OCI-LY7 (cell line): Measurements from ENCODE around the gene PRODH2. TPM values are rescaled to one million over a fixed set of nuclear protein-coding genes. Genes with fewer than 3 reads are reported as not detected.

Source experiments
- total RNA-seq, 2 experiments: library from RNA; depleted of rRNA in 1 of 2; stranded (reverse); fragments of >200 nt in 1 of 2; shearing (Covaris generic) in 1 of 2; gene quantifications; 2 replicates each; pipeline ENCODE4 v1.2.3, GENCODE V29; 2014 to 2022

PRODH2 gene
- total RNA-seq, 2 experiments from 2014 or later, result not detected

Other genes starting within 250 kb of the PRODH2 start
- 0.15 and 0.92 TPM in 2 replicates for gene ATP4A, start 249.2 kb downstream of the PRODH2 start, total RNA-seq (2014; rRNA removed; shearing (Covaris generic))
- 0.33 and 0.36 TPM in 2 replicates for gene ATP4A, start 249.2 kb downstream of the PRODH2 start, total RNA-seq (2022)
- gene PMIS2, start 226.7 kb downstream of the PRODH2 start, total RNA-seq (2014; rRNA removed; shearing (Covaris generic)), result not detected in 2 replicates
- not detected in 2 replicates for gene PMIS2, start 226.7 kb downstream of the PRODH2 start, total RNA-seq (2022)
- gene HAUS5, start 200.1 kb downstream of the PRODH2 start, total RNA-seq (2014; rRNA removed; shearing (Covaris generic)), result 61.5 and 66.8 TPM in 2 replicates
- gene HAUS5, start 200.1 kb downstream of the PRODH2 start, total RNA-seq (2022), result 58.1 and 59.7 TPM in 2 replicates
- 62.0 and 73.6 TPM in 2 replicates for gene RBM42, start 183.8 kb downstream of the PRODH2 start, total RNA-seq (2014; rRNA removed; shearing (Covaris generic))
- 105 and 115 TPM in 2 replicates for gene RBM42, start 183.8 kb downstream of the PRODH2 start, total RNA-seq (2022)
- 0.25 and 0.57 TPM in 2 replicates for gene ETV2, start 171.1 kb downstream of the PRODH2 start, total RNA-seq (2014; rRNA removed; shearing (Covaris generic))
- gene ETV2, start 171.1 kb downstream of the PRODH2 start, total RNA-seq (2022), result 1.7 and 2.0 TPM in 2 replicates
- gene COX6B1, start 164.5 kb downstream of the PRODH2 start, total RNA-seq (2014; rRNA removed; shearing (Covaris generic)), result 404 and 536 TPM in 2 replicates
- 373 and 395 TPM in 2 replicates for gene COX6B1, start 164.5 kb downstream of the PRODH2 start, total RNA-seq (2022)
- not detected in 2 replicates for gene UPK1A, start 146.3 kb downstream of the PRODH2 start, total RNA-seq (2014; rRNA removed; shearing (Covaris generic))
- gene UPK1A, start 146.3 kb downstream of the PRODH2 start, total RNA-seq (2022), result not detected in 2 replicates
- not detected in 2 replicates for gene ZBTB32, start 108.3 kb downstream of the PRODH2 start, total RNA-seq (2014; rRNA removed; shearing (Covaris generic))
- gene ZBTB32, start 108.3 kb downstream of the PRODH2 start, total RNA-seq (2022), result not detected in 2 replicates
- 18.0 and 25.2 TPM in 2 replicates for gene KMT2B, start 94.8 kb downstream of the PRODH2 start, total RNA-seq (2014; rRNA removed; shearing (Covaris generic))
- 56.2 and 57.2 TPM in 2 replicates for gene KMT2B, start 94.8 kb downstream of the PRODH2 start, total RNA-seq (2022)
- 8.5 and 11.4 TPM in 2 replicates for gene IGFLR1, start 70.4 kb downstream of the PRODH2 start, total RNA-seq (2014; rRNA removed; shearing (Covaris generic))
- gene IGFLR1, start 70.4 kb downstream of the PRODH2 start, total RNA-seq (2022), result 18.3 and 21.5 TPM in 2 replicates
- gene U2AF1L4, start 67.4 kb downstream of the PRODH2 start, total RNA-seq (2014; rRNA removed; shearing (Covaris generic)), result 16.1 and 33.6 TPM in 2 replicates
- gene U2AF1L4, start 67.4 kb downstream of the PRODH2 start, total RNA-seq (2022), result 35.2 and 37.5 TPM in 2 replicates
- 20.8 and 25.7 TPM in 2 replicates for gene PSENEN, start 67.2 kb downstream of the PRODH2 start, total RNA-seq (2014; rRNA removed; shearing (Covaris generic))
- 51.0 and 53.7 TPM in 2 replicates for gene PSENEN, start 67.2 kb downstream of the PRODH2 start, total RNA-seq (2022)
- gene LIN37, start 64.3 kb downstream of the PRODH2 start, total RNA-seq (2014; rRNA removed; shearing (Covaris generic)), result 6.0 and 11.6 TPM in 2 replicates
- gene LIN37, start 64.3 kb downstream of the PRODH2 start, total RNA-seq (2022), result 11.7 and 20.0 TPM in 2 replicates
- not detected in 2 replicates for gene HSPB6, start 55.8 kb downstream of the PRODH2 start, total RNA-seq (2014; rRNA removed; shearing (Covaris generic))
- 1.7 and 1.8 TPM in 2 replicates for gene HSPB6, start 55.8 kb downstream of the PRODH2 start, total RNA-seq (2022)
- gene PROSER3, start 54.7 kb downstream of the PRODH2 start, total RNA-seq (2014; rRNA removed; shearing (Covaris generic)), result 15.2 and 17.2 TPM in 2 replicates
- 66.1 and 70.6 TPM in 2 replicates for gene PROSER3, start 54.7 kb downstream of the PRODH2 start, total RNA-seq (2022)
- gene ARHGAP33, start 37.3 kb downstream of the PRODH2 start, total RNA-seq (2014; rRNA removed; shearing (Covaris generic)), result 15.1 and 21.3 TPM in 2 replicates
- 94.6 and 130 TPM in 2 replicates for gene ARHGAP33, start 37.3 kb downstream of the PRODH2 start, total RNA-seq (2022)
- not detected in 2 replicates for gene NPHS1, start 39.7 kb upstream of the PRODH2 start, total RNA-seq (2014; rRNA removed; shearing (Covaris generic))
- not detected in 2 replicates for gene NPHS1, start 39.7 kb upstream of the PRODH2 start, total RNA-seq (2022)
- 0.95 and 1.4 TPM in 2 replicates for gene KIRREL2, start 44.1 kb upstream of the PRODH2 start, total RNA-seq (2014; rRNA removed; shearing (Covaris generic))
- 2.0 and 2.2 TPM in 2 replicates for gene KIRREL2, start 44.1 kb upstream of the PRODH2 start, total RNA-seq (2022)
- gene APLP1, start 55.7 kb upstream of the PRODH2 start, total RNA-seq (2014; rRNA removed; shearing (Covaris generic)), result 0.13 TPM in 1 of 2 replicates, not detected in the other
- gene APLP1, start 55.7 kb upstream of the PRODH2 start, total RNA-seq (2022), result 0.70 and 1.2 TPM in 2 replicates
- gene NFKBID, start 87.7 kb upstream of the PRODH2 start, total RNA-seq (2014; rRNA removed; shearing (Covaris generic)), result 48.6 and 57.4 TPM in 2 replicates
- gene NFKBID, start 87.7 kb upstream of the PRODH2 start, total RNA-seq (2022), result 40.5 and 42.6 TPM in 2 replicates
- 8.1 and 15.0 TPM in 2 replicates for gene HCST, start 89.7 kb upstream of the PRODH2 start, total RNA-seq (2014; rRNA removed; shearing (Covaris generic))
- 25.2 and 36.0 TPM in 2 replicates for gene HCST, start 89.7 kb upstream of the PRODH2 start, total RNA-seq (2022)
- gene TYROBP, start 95.5 kb upstream of the PRODH2 start, total RNA-seq (2014; rRNA removed; shearing (Covaris generic)), result not detected in 2 replicates
- gene TYROBP, start 95.5 kb upstream of the PRODH2 start, total RNA-seq (2022), result not detected in 2 replicates
- 2.8 and 3.1 TPM in 2 replicates for gene LRFN3, start 123.5 kb upstream of the PRODH2 start, total RNA-seq (2014; rRNA removed; shearing (Covaris generic))
- 3.4 and 6.0 TPM in 2 replicates for gene LRFN3, start 123.5 kb upstream of the PRODH2 start, total RNA-seq (2022)
- gene SDHAF1, start 182.3 kb upstream of the PRODH2 start, total RNA-seq (2014; rRNA removed; shearing (Covaris generic)), result 52.6 and 60.9 TPM in 2 replicates
- gene SDHAF1, start 182.3 kb upstream of the PRODH2 start, total RNA-seq (2022), result 24.2 and 26.1 TPM in 2 replicates
- gene SYNE4, start 196.0 kb upstream of the PRODH2 start, total RNA-seq (2014; rRNA removed; shearing (Covaris generic)), result 0.26 and 2.7 TPM in 2 replicates
- gene SYNE4, start 196.0 kb upstream of the PRODH2 start, total RNA-seq (2022), result 3.1 and 4.5 TPM in 2 replicates
- gene ALKBH6, start 201.4 kb upstream of the PRODH2 start, total RNA-seq (2014; rRNA removed; shearing (Covaris generic)), result 19.5 and 29.0 TPM in 2 replicates
- gene ALKBH6, start 201.4 kb upstream of the PRODH2 start, total RNA-seq (2022), result 28.7 and 38.2 TPM in 2 replicates
- 0.66 TPM in 1 of 2 replicates, not detected in the other for gene CLIP3, start 220.0 kb upstream of the PRODH2 start, total RNA-seq (2014; rRNA removed; shearing (Covaris generic))
- 2.4 and 2.6 TPM in 2 replicates for gene CLIP3, start 220.0 kb upstream of the PRODH2 start, total RNA-seq (2022)
- gene THAP8, start 241.4 kb upstream of the PRODH2 start, total RNA-seq (2014; rRNA removed; shearing (Covaris generic)), result 4.9 and 7.3 TPM in 2 replicates
- 7.3 and 7.5 TPM in 2 replicates for gene THAP8, start 241.4 kb upstream of the PRODH2 start, total RNA-seq (2022)
- 39.0 and 44.5 TPM in 2 replicates for gene WDR62, start 242.1 kb upstream of the PRODH2 start, total RNA-seq (2014; rRNA removed; shearing (Covaris generic))
- gene WDR62, start 242.1 kb upstream of the PRODH2 start, total RNA-seq (2022), result 60.2 and 65.4 TPM in 2 replicates